Vagina (tissue), 2 donors: ENCODE measurements around the gene ZNF598.

Experiments
- POLR2A ChIP-seq, 2 donors: fragments of 450-650 bp; IDR thresholded peaks; one replicate each; pipeline ENCODE4 v1.6.1; 2017; ENCODE audit warnings: antibody characterized with exemption in 2 of 2, mild to moderate bottlenecking in 2 of 2, moderate library complexity in 2 of 2
- TF ChIP-seq, protein P1 (sequence below), 3 experiments: fragments of 450-650 bp in 2 of 3; fragments of 200-600 bp in 1 of 3; sonication (generic) in 1 of 3; IDR thresholded peaks; one replicate each; pipeline ENCODE4 v1.5.1; 2017 to 2019; ENCODE audit warnings: antibody characterized with exemption in 3 of 3, mild to moderate bottlenecking in 2 of 3, moderate library complexity in 2 of 3

DNA sequence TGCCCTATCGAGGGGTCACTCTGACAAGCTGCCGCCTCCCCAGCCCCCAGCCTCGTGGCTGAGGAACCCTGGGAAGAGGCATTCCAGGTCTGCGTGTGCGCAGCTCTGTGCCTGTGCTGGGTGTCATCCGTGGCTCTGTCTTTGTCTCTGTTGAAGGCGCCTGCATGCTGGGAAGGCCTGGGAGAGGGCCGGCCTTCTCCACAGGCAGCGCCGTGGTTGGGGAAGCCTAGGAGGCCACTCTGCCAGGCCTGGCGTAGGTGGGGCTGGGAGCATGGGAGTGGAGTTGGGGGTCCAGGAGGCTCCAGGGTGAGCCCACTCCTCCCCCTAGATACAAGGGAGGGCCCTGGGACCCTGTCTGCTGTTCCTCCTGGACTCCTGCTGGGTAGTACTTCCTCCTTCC is 20.4 kb upstream of the ZNF598 start:
- no peak for TF ChIP-seq POLR2A (IDR thresholded peaks at IDR 0.05)
- TF ChIP-seq, protein P1, sequence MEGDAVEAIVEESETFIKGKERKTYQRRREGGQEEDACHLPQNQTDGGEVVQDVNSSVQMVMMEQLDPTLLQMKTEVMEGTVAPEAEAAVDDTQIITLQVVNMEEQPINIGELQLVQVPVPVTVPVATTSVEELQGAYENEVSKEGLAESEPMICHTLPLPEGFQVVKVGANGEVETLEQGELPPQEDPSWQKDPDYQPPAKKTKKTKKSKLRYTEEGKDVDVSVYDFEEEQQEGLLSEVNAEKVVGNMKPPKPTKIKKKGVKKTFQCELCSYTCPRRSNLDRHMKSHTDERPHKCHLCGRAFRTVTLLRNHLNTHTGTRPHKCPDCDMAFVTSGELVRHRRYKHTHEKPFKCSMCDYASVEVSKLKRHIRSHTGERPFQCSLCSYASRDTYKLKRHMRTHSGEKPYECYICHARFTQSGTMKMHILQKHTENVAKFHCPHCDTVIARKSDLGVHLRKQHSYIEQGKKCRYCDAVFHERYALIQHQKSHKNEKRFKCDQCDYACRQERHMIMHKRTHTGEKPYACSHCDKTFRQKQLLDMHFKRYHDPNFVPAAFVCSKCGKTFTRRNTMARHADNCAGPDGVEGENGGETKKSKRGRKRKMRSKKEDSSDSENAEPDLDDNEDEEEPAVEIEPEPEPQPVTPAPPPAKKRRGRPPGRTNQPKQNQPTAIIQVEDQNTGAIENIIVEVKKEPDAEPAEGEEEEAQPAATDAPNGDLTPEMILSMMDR (IDR thresholded peaks at IDR 0.05): no peak
